HG02759 (cell line): ENCODE data around the gene KRTAP9-4.
"Not testable (repeated sequence)": the region's sequence is repeated elsewhere in the genome, so short reads cannot be mapped to it uniquely, and the experiment has no call there.

ENCODE experiments used
- ATAC-seq: cut with Tn5 transposase; IDR thresholded peaks from one replicate; pipeline ENCODE4 v1.9.1; 2021; ENCODE audit warnings: mild to moderate bottlenecking, moderate library complexity; ENCODE audit not compliant: unreplicated experiment

Gene KRTAP9-4, protein sequence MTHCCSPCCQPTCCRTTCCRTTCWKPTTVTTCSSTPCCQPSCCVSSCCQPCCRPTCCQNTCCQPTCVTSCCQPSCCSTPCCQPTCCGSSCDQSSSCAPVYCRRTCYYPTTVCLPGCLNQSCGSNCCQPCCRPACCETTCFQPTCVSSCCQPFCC

GRCh38 chr17:41249637-41250240, at the start of gene KRTAP9-4:
TSS of gene KRTAP9-4 (plus strand) at chr17:41249687. CDS start at chr17:41249721, 34 bp downstream.
- ATAC-seq, result not testable (repeated sequence)

- ATAC-seq, result no peak
These were observed 37.5 kb upstream of the KRTAP9-4 start for GRCh38 chr17:41211845-41212466.

DNA sequence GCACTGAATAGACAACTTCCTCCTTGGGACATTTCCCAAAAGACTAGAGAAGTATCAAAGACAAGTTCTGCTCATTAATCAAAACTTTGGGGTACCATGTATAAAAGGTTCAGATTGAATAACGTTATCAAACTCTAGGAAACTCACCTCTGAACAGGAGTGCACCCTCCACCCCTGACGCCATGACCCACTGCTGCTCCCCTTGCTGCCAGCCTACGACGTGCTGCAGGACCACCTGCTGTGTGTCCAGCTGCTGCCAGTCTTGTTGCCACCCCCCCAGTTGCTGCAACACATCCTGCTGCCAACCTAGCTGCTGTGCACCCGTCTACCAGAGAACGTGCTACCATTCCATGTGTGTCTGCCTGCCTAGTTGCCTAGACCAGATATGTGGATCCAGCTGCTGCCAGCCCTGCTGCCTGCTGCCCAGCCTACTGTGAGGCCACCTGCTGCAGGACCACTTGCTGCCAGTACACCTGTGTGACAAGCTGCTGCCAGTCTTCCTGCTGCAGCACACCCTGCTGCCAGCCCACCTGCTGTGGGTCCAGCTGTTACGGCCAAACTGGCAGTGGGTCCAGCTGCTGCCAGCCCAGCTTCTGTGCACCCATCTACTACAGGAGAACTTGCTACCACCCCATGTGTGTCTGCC, 36.8 kb upstream of the KRTAP9-4 start:
- no peak for ATAC-seq

DNA sequence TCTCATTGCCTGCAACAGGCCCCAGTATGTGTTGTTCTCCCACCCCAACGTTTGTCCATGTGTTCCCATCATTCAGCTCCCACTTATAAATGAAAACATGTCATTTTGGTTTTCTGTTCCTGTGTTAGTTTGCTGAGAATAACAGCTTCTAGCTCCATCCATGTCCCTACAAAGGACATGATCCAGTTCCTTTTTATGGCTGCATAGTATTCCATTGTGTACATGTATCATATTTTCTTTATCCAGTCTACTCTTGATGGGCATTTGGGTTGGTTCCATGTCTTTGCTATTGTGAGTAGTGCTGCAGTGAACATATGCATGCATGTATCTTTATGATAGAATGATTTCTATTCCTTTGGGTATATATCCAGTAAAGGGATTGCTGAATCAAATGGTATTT, 33.8 kb upstream of the KRTAP9-4 start:
- no peak for ATAC-seq

- ATAC-seq, result no peak
These were observed 25.7 kb upstream of the KRTAP9-4 start for GRCh38 chr17:41223821-41224220.

GRCh38 chr17:41226051-41226450, 23.4 kb upstream of the KRTAP9-4 start:
- ATAC-seq, result no peak

- ATAC-seq, result not testable (repeated sequence)
These were observed 22.8 kb upstream of the KRTAP9-4 start, which contains the start of gene KRTAP9-2 for GRCh38 chr17:41226598-41227095. TSS of gene KRTAP9-2 (plus strand) at chr17:41226648. CDS start at chr17:41226655, 7 bp downstream.

DNA sequence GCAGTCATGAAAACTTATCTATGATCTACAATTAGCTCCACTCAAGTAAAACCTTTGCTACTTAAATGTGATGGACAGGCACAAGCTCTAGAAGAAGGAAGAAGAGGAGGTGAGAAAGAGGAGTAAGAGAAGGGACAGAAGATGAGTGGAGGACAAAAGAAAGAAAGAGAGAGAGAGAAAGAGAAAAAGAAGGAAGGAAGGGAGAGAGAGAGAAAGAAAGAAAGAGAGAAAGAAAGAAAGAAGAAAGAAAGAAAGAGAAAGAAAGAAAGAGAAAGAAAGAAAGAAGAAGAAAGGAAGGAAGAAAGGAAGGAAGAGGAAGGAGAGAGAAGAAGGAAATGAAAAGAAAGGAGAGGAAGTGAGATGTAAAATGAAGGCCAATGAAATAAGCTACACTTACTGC, 19.4 kb upstream of the KRTAP9-4 start:
- ATAC-seq, result no peak

DNA sequence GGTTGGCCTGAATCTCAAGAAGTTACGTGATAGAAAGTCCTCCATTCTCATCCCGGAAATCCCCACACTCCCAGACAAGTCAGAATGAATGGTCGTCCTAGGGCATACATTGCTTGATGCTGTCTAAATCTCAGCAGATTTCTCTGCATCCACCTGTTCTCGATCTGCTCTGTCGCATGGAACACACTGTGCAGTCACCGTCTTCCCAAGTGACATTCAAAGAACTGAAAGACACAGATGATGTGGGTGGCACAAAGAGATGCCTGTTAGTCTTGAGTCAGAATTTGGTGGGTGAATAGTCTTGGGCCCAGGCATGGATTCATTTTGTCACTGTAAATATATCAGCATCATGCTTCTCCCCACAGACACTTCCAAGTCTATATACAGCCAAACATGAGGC, 17.8 kb upstream of the KRTAP9-4 start:
- ATAC-seq, result no peak

- ATAC-seq, result not testable (repeated sequence)
These were observed 16.9 kb upstream of the KRTAP9-4 start, which contains the start of gene KRTAP9-3 for GRCh38 chr17:41232399-41233105. TSS of gene KRTAP9-3 (plus strand) at chr17:41232449. CDS start at chr17:41232502, 53 bp downstream.

DNA sequence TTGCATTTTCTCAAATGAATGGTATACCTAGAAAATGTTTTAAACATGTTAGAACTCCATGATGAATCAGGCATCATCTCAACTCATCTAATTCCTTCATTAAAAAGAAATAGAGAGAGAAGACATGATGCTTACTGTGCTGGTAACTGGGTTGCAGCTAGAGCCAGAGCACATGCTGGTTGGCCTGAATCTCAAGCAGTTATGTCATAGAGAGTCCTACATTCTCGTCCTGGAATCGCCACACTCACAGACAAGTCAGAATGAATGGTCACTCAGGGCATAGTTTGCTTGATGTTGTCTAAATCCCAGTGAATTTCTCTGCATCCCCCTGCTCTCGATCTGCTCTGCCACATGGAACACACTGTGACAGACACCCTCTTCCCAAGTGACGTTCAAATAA, 12.4 kb upstream of the KRTAP9-4 start:
- not testable (repeated sequence) for ATAC-seq

GRCh38 chr17:41237949-41238437, 11.5 kb upstream of the KRTAP9-4 start, which contains the start of gene KRTAP9-8:
TSS of gene KRTAP9-8 (plus strand) at chr17:41237999. CDS start at chr17:41238052, 53 bp downstream.
- not testable (repeated sequence) for ATAC-seq

GRCh38 chr17:41246995-41247787, 2.3 kb upstream of the KRTAP9-4 start:
- not testable (repeated sequence) for ATAC-seq

- ATAC-seq, result no peak
These were observed 1.8 kb downstream of the KRTAP9-4 start for GRCh38 chr17:41251261-41251660.

- no peak for ATAC-seq
These were observed 5.4 kb downstream of the KRTAP9-4 start for GRCh38 chr17:41254861-41255260.

DNA sequence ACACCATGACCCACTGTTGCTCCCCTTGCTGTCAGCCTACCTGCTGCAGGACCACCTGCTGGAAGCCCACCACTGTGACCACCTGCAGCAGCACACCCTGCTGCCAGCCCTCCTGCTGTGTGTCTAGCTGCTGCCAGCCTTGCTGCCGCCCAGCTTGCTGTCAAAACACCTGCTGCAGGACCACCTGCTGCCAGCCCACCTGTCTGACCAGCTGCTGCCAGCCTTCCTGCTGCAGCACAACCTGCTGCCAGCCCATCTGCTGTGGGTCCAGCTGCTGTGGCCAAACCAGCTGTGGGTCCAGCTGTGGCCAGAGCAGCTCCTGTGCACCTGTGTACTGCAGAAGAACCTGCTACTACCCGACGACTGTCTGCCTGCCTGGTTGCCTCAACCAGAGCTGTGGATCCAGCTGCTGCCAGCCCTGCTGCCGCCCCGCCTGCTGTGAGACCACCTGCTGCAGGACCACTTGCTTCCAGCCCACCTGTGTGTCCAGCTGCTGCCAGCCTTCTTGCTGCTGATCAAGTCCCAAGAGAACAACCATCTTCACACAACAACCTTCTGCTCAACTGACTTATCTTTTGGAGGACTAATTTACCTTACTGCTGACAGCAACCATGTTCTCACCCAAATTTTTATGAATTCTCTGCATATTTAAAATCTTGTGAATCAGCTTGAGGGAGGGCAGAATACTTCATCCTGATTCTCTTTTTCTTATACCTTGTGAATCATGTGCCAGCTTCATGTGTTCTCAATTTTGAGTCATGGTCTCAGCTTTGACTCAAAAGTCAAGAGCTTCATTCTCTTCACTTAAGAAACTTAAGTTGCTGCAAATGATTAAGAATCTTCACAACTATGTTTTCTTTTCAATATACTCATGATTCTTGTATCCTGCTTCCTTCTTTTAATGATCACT, 6.1 kb downstream of the KRTAP9-4 start, which contains the start of gene KRTAP9-9:
Gene KRTAP9-9 (plus strand): TSS at position 4 of the 910 bp plus-strand sequence.
- ATAC-seq, result not testable (repeated sequence)

GRCh38 chr17:41256291-41256685, 6.8 kb downstream of the KRTAP9-4 start:
- no peak for ATAC-seq

DNA sequence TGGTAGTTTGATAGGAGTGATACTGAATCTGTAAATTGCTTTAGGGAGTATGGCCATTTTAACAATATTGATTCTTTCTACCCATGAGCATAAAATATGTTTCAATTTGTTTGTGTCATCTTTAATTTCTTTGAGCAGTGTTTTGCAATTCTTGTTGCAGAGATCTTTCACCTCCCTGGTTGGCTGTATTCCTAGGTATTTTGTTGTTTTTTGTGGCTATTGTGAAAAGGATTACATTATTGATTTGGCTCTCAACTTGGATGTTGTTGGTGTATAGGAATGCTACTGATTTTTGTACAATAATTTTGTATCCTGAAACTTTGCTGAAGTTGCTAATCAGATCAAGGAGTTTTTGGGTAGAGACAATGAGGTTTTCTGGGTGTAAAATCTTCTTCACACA, 8.9 kb downstream of the KRTAP9-4 start:
- ATAC-seq, result no peak
